Measurements from ENCODE around the gene RAP2B.

- no peak for TF ChIP-seq CTCF (IDR thresholded peaks at IDR 0.05; ENCODE audit: low read depth, low read length)
- TF ChIP-seq EZH2phosphoT487 (IDR thresholded peaks at IDR 0.05; ENCODE audit: low read depth) = no peak
Measured at GRCh38 chr3:153150991-153151390, 11.0 kb upstream of the RAP2B start.

Data from OCI-LY3 (cell line).